Small intestine (tissue), 7 donors: ENCODE data around the gene EARS2. TPM values are rescaled to one million over a fixed set of nuclear protein-coding genes. Genes with fewer than 3 reads are reported as not detected.
"Not testable (repeated sequence)": the region's sequence is repeated elsewhere in the genome, so short reads cannot be mapped to it uniquely, and the experiment has no call there.

Source experiments
- DNase-seq, 2 donors: peaks; one replicate each; pipeline versions ENCODE4 v3.0.0 to v3.0.0-alpha.2; 2013
- FAIRE-seq: peaks from 2 replicates; lab custom pipeline; 2012; peaks lifted over from hg19 to GRCh38; lab: Jason Lieb, UNC
- H3K27ac ChIP-seq, 3 donors: one replicate each; pipeline ENCODE4 v1.5.1; 2013; ENCODE audit warnings: low read length in 2 of 3, mild to moderate bottlenecking in 2 of 3, control low read depth in 1 of 3, inconsistent platforms in 1 of 3, low read depth in 1 of 3, moderate library complexity in 1 of 3
- H3K27me3 ChIP-seq, 3 donors: one replicate each; pipeline ENCODE4 v1.6.1; 2013; ENCODE audit warnings: low read length in 3 of 3, inconsistent platforms in 1 of 3; ENCODE audit not compliant: control insufficient read depth in 3 of 3, insufficient read depth in 3 of 3
- H3K36me3 ChIP-seq, 3 donors: one replicate each; pipeline ENCODE4 v1.6.1; 2013; ENCODE audit warnings: low read length in 3 of 3, inconsistent platforms in 1 of 3, low read depth in 1 of 3, mild to moderate bottlenecking in 1 of 3, moderate library complexity in 1 of 3; ENCODE audit not compliant: control insufficient read depth in 3 of 3, insufficient read depth in 2 of 3
- H3K4me1 ChIP-seq, 3 donors: one replicate each; pipeline ENCODE4 v1.6.1; 2013; ENCODE audit warnings: low read length in 2 of 3, inconsistent platforms in 1 of 3, low read depth in 1 of 3, mild to moderate bottlenecking in 1 of 3, moderate library complexity in 1 of 3; ENCODE audit not compliant: control insufficient read depth in 3 of 3, insufficient read depth in 2 of 3
- H3K4me3 ChIP-seq, 3 donors: one replicate each; pipeline ENCODE4 v1.5.1; 2013; ENCODE audit warnings: low read length in 3 of 3, control low read depth in 1 of 3, inconsistent platforms in 1 of 3, low read depth in 1 of 3, mild to moderate bottlenecking in 1 of 3, moderate library complexity in 1 of 3
- H3K9me3 ChIP-seq, 2 donors: one replicate each; pipeline ENCODE4 v1.6.1; 2013; ENCODE audit warnings: low read depth in 1 of 2, low read length in 1 of 2; ENCODE audit not compliant: control insufficient read depth in 2 of 2, insufficient read depth in 1 of 2
- WGBS, 3 donors: extraction: QIAGEN DNeasy Blood & Tissue Kit; methylation state at CpG; one replicate each; pipeline ENCODE4 v1.1.7; 2013; 5-methylcytosine and 5-hydroxymethylcytosine counted together
- polyA plus RNA-seq, 4 donors: library from polyadenylated mRNA; stranded (reverse) in 3 of 4; unstranded in 1 of 4; fragments of 200-250 nt in 3 of 4; fragments of 120-200 nt in 1 of 4; gene quantifications; one replicate each; pipeline versions ENCODE4 v1.2.1 to v1.2.3, GENCODE V29; 2013
- donor health status: healthy with polysubstance abuse.
- donor health status: control.
- donor health status: control.
- donor health status: Bipolar disorder and iron deficiency.
- donor health status: healthy.

Gene EARS2
- polyA plus RNA-seq, 4 donors: 2.4 to 26.2 (median 11.9) TPM

- DNase-seq (no peak), FAIRE-seq (no peak)
- H3K4me3 ChIP-seq: no peak overlapping the region
- H3K27ac ChIP-seq: no peak overlapping the region
- 94 to 99% (median 97%) methylated on average over 5 of the region's 5 CpGs for WGBS, 3 donors
- H3K4me1 ChIP-seq: no peaks in the 10 kb centered on the region
- H3K27me3 ChIP-seq: no peaks in the 10 kb centered on the region
- no peaks in the 10 kb centered on the region for H3K9me3 ChIP-seq
- peaks cover 7 to 29% (median 8%) of the 10 kb centered on the region in 3 donors for H3K36me3 ChIP-seq
Observed at GRCh38 chr16:23519282-23519681, 37.9 kb downstream of the EARS2 start.

- DNase-seq: no peak
- FAIRE-seq: no peak
- no peak overlapping the region for H3K4me3 ChIP-seq
- peaks cover 3 to 22% (median 7%) of the 10 kb centered on the region in 3 donors for H3K36me3 ChIP-seq
- H3K27me3 ChIP-seq: no peaks in the 10 kb centered on the region
- H3K4me1 ChIP-seq: no peaks in the 10 kb centered on the region
- H3K9me3 ChIP-seq: no peaks in the 10 kb centered on the region
- WGBS, 3 donors: 71 to 86% (median 72%) methylated on average over 3 of the region's 3 CpGs
- H3K27ac ChIP-seq: no peak overlapping the region
Observed at GRCh38 chr16:23518435-23518891, 38.7 kb downstream of the EARS2 start.

GRCh38 chr16:23516366-23517137 lies 40.6 kb downstream of the EARS2 start:
- Histone ChIP-seq H3K9me3 (no peaks in the 10 kb centered on the region), H3K27ac (no peak overlapping the region), H3K36me3 (peaks cover 0 to 13% (median 2%) of the 10 kb centered on the region in 3 donors), H3K4me1 (no peaks in the 10 kb centered on the region), H3K4me3 (no peak overlapping the region), H3K27me3 (no peaks in the 10 kb centered on the region)
- DNase-seq: no peak
- FAIRE-seq: no peak
- WGBS, 3 donors: 74 to 84% (median 79%) methylated on average over 4 of the region's 4 CpGs

- 97% methylated on average over 5 of the region's 5 CpGs for WGBS, 3 donors
- H3K27ac ChIP-seq: no peak overlapping the region
- DNase-seq (no peak), FAIRE-seq (no peak)
- H3K27me3 ChIP-seq: no peaks in the 10 kb centered on the region
- H3K36me3 ChIP-seq: peaks cover 0 to 12% (median 2%) of the 10 kb centered on the region in 3 donors
- H3K4me3 ChIP-seq: no peak overlapping the region
- no peaks in the 10 kb centered on the region for H3K4me1 ChIP-seq
- no peaks in the 10 kb centered on the region for H3K9me3 ChIP-seq
Observed at GRCh38 chr16:23515881-23516280, 41.3 kb downstream of the EARS2 start.

GRCh38 chr16:23514381-23515152 lies 42.6 kb downstream of the EARS2 start:
- H3K36me3 ChIP-seq: peaks cover 0 to 8% (median 2%) of the 10 kb centered on the region in 3 donors
- DNase-seq (no peak), FAIRE-seq (no peak)
- H3K4me1 ChIP-seq: no peaks in the 10 kb centered on the region
- 82 to 84% (median 84%) methylated on average over 7 of the region's 7 CpGs for WGBS, 3 donors
- H3K9me3 ChIP-seq: no peaks in the 10 kb centered on the region
- H3K4me3 ChIP-seq: no peak overlapping the region
- H3K27ac ChIP-seq: no peak overlapping the region
- no peaks in the 10 kb centered on the region for H3K27me3 ChIP-seq

- DNase-seq (no peak), FAIRE-seq (no peak)
- Histone ChIP-seq H3K4me3 (no peak overlapping the region), H3K9me3 (no peaks in the 10 kb centered on the region), H3K27me3 (no peaks in the 10 kb centered on the region), H3K36me3 (peaks cover 0 to 5% (median 2%) of the 10 kb centered on the region in 3 donors), H3K4me1 (peaks cover 0 to 1% (median 0%) of the 10 kb centered on the region in 3 donors), H3K27ac (no peak overlapping the region)
- WGBS, 3 donors: 80 to 89% (median 86%) methylated on average over 4 of the region's 4 CpGs
Observed at GRCh38 chr16:23512168-23512695, 44.9 kb downstream of the EARS2 start.

- no peak overlapping the region for H3K27ac ChIP-seq
- WGBS, 3 donors: 91 to 93% (median 93%) methylated on average over 7 of the region's 7 CpGs
Observed at GRCh38 chr16:23511731-23512130, 45.4 kb downstream of the EARS2 start.

GRCh38 chr16:23510915-23511270 lies 46.3 kb downstream of the EARS2 start:
- not testable (repeated sequence) for H3K9me3 ChIP-seq, FAIRE-seq, H3K36me3 ChIP-seq, H3K27ac ChIP-seq, H3K4me1 ChIP-seq, H3K27me3 ChIP-seq, DNase-seq
- H3K4me3 ChIP-seq: peak overlapping the region in 2 of 3 donors; percentile 63 to 88
- WGBS, 3 donors: 66 to 77% (median 68%) methylated on average over 8 to 10 of the region's 10 CpGs

More at GRCh38 chr16:23511731-23512130, 45.4 kb downstream of the EARS2 start:
- DNase-seq: no peak
- Histone ChIP-seq H3K36me3 (peaks cover 0 to 7% (median 2%) of the 10 kb centered on the region in 3 donors), H3K4me1 (peaks cover 0 to 1% (median 0%) of the 10 kb centered on the region in 3 donors), H3K9me3 (no peaks in the 10 kb centered on the region), H3K27me3 (no peaks in the 10 kb centered on the region), H3K4me3 (no peak overlapping the region)
- FAIRE-seq: no peak
